A549 (cell line): Measurements from ENCODE around the gene FCAMR. TPM values are rescaled to one million over a fixed set of nuclear protein-coding genes. Genes with fewer than 3 reads are reported as not detected.

Source experiments
- ATAC-seq, 2 experiments: fragments of 200-7000 bp in 1 of 2; fragments of >200 bp in 1 of 2; cut with Nextera tagmentation in 1 of 2; cut with Tn5 transposase in 1 of 2; 3 replicates each; pipeline versions ENCODE4 v1.8.0 to v1.9.1; 2018 to 2020; ENCODE audit warnings: mild to moderate bottlenecking in 1 of 2, moderate library complexity in 1 of 2
- CTCF ChIA-PET: fragments of 300-600 bp; sonication (Branson Sonifier 250); formaldehyde crosslinking; extraction: SDS; loops from one replicate; lab custom pipeline; 2021; ENCODE audit warnings: antibody characterized with exemption, inconsistent platforms; lab: Yijun Ruan, JAX
- POLR2A ChIA-PET: fragments of 350-600 bp; formaldehyde crosslinking; extraction: SDS; loops from one replicate; lab custom pipeline; 2021; ENCODE audit warnings: antibody characterized with exemption, inconsistent platforms; lab: Yijun Ruan, JAX
- DNase-seq, 2 experiments: peaks; one replicate each; pipeline versions ENCODE4 v3.0.0 to v3.0.0-alpha.2; 2011 to 2016; ENCODE audit warnings: low read depth in 1 of 2, low spot score in 1 of 2
- FAIRE-seq: peaks from 2 replicates; lab custom pipeline; 2011; peaks lifted over from hg19 to GRCh38; lab: Jason Lieb, UNC
- H3K27ac ChIP-seq, 2 experiments: fragments of >200 bp; sonication (Bioruptor Twin); formaldehyde crosslinking; 3 replicates each; pipeline ENCODE4 v1.5.1; 2016 to 2017
- H3K4me1 ChIP-seq: fragments of >200 bp; sonication (Bioruptor Twin); formaldehyde crosslinking; 3 replicates; pipeline ENCODE4 v1.6.1; 2016
- H3K4me2 ChIP-seq: fragments of >200 bp; sonication (Bioruptor Twin); formaldehyde crosslinking; 3 replicates; pipeline ENCODE4 v1.6.1; 2016
- H3K4me3 ChIP-seq: fragments of >200 bp; sonication (Bioruptor Twin); formaldehyde crosslinking; 3 replicates; pipeline ENCODE4 v1.5.1; 2016
- H3K9me3 ChIP-seq: fragments of >200 bp; sonication (Bioruptor Twin); formaldehyde crosslinking; 3 replicates; pipeline ENCODE4 v1.6.1; 2016
- CHD2 ChIP-seq: fragments of 150-350 bp; IDR thresholded peaks from 2 replicates; pipeline ENCODE4 v1.6.1; 2014; ENCODE audit warnings: low read length; ENCODE audit not compliant: partially characterized antibody
- CHD4 ChIP-seq: fragments of 200-600 bp; sonication (generic); IDR thresholded peaks from 2 replicates; pipeline ENCODE4 v1.6.1; 2016; ENCODE audit warnings: antibody characterized with exemption, mild to moderate bottlenecking, borderline replicate concordance
- EHF ChIP-seq: fragments of 250-450 bp; sonication (Bioruptor Pico); IDR thresholded peaks from 2 replicates; pipeline ENCODE4 v1.5.0; 2020; ENCODE audit warnings: mild to moderate bottlenecking
- FOSB ChIP-seq: fragments of 250-450 bp; sonication (Bioruptor Pico); IDR thresholded peaks from 2 replicates; pipeline ENCODE4 v1.5.0; 2020; ENCODE audit warnings: mild to moderate bottlenecking, moderate library complexity
- GATA3 ChIP-seq: IDR thresholded peaks from 2 replicates; pipeline ENCODE4 v1.6.1; 2012; ENCODE audit warnings: borderline replicate concordance
- HDAC2 ChIP-seq: fragments of 200-600 bp; sonication (generic); IDR thresholded peaks from 2 replicates; pipeline ENCODE4 v1.6.1; 2016
- HOXA7 ChIP-seq: fragments of 250-450 bp; sonication (Bioruptor Pico); IDR thresholded peaks from 2 replicates; pipeline ENCODE4 v1.5.0; 2020; ENCODE audit warnings: mild to moderate bottlenecking, moderate library complexity
- HOXB5 ChIP-seq: fragments of 250-450 bp; sonication (Bioruptor Pico); IDR thresholded peaks from 2 replicates; pipeline ENCODE4 v1.5.0; 2020; ENCODE audit warnings: mild to moderate bottlenecking, moderate library complexity
- JUN ChIP-seq, 2 experiments: fragments of >200 bp; sonication (Bioruptor Twin); formaldehyde crosslinking; IDR thresholded peaks; 2 replicates in 1 of 2; 3 replicates in 1 of 2; pipeline ENCODE4 v1.6.1; 2016 to 2017
- PHF8 ChIP-seq: fragments of 200-600 bp; sonication (generic); IDR thresholded peaks from 2 replicates; pipeline ENCODE4 v1.6.1; 2016; ENCODE audit warnings: low read depth, mild to moderate bottlenecking, antibody characterized with exemption, moderate library complexity, borderline replicate concordance
- RAD21 ChIP-seq, 2 experiments: fragments of >200 bp in 1 of 2; sonication (Bioruptor Twin) in 1 of 2; formaldehyde crosslinking in 1 of 2; IDR thresholded peaks in 1 of 2; conservative IDR thresholded peaks in 1 of 2; 2 replicates in 1 of 2; 3 replicates in 1 of 2; pipeline ENCODE4 v1.6.1; 2012 to 2018; ENCODE audit warnings: inconsistent platforms in 1 of 2
- RNF2 ChIP-seq: fragments of 200-600 bp; sonication (generic); IDR thresholded peaks from 2 replicates; pipeline ENCODE4 v1.6.1; 2016; ENCODE audit warnings: low read depth, mild to moderate bottlenecking, antibody characterized with exemption, moderate library complexity, borderline replicate concordance
- TP53 ChIP-seq: fragments of 250-450 bp; sonication (Bioruptor Pico); IDR thresholded peaks from 2 replicates; pipeline ENCODE4 v1.5.0; 2021; ENCODE audit warnings: mild to moderate bottlenecking, moderate library complexity
- USF2 ChIP-seq: fragments of 450-650 bp; IDR thresholded peaks from 2 replicates; pipeline ENCODE4 v1.6.1; 2014; ENCODE audit warnings: antibody characterized with exemption
- ZNF302 ChIP-seq: fragments of 250-450 bp; sonication (Bioruptor Pico); IDR thresholded peaks from 2 replicates; pipeline ENCODE4 v1.9.0; 2021; ENCODE audit warnings: inconsistent platforms, mild to moderate bottlenecking, moderate library complexity
- ZSCAN20 ChIP-seq: fragments of 250-450 bp; sonication (Bioruptor Pico); IDR thresholded peaks from 2 replicates; pipeline ENCODE4 v1.8.0; 2022; ENCODE audit warnings: mild to moderate bottlenecking, moderate library complexity
- WGBS: methylation state at CpG from one replicate; pipeline ENCODE4 v1.1.6; 2017; ENCODE audit errors: missing lambda C conversion rate; 5-methylcytosine and 5-hydroxymethylcytosine counted together
- polyA plus RNA-seq, 4 experiments: library from polyadenylated mRNA; depleted of rRNA in 3 of 4; stranded (reverse); fragments of >200 nt; fragmentation: RNase III in 1 of 4; extraction: RNeasy Plus Mini Kit Qiagen cat#74134 plus additional on column Dnase treatment in 1 of 4; gene quantifications; 2 replicates in 3 of 4; 3 replicates in 1 of 4; pipeline ENCODE4 v1.2.3, GENCODE V29; 2011 to 2017
- TF ChIP-seq, protein P1 (sequence below): IDR thresholded peaks from 2 replicates; pipeline ENCODE4 v1.6.1; 2012
- TF ChIP-seq, protein P2 (sequence below): fragments of >200 bp; sonication (Bioruptor Twin); formaldehyde crosslinking; IDR thresholded peaks from 3 replicates; pipeline ENCODE4 v1.5.1; 2016

FCAMR gene
- polyA plus RNA-seq, 2 of the 4 experiments (the other 2 are of a cell fraction) = not detected

DNA sequence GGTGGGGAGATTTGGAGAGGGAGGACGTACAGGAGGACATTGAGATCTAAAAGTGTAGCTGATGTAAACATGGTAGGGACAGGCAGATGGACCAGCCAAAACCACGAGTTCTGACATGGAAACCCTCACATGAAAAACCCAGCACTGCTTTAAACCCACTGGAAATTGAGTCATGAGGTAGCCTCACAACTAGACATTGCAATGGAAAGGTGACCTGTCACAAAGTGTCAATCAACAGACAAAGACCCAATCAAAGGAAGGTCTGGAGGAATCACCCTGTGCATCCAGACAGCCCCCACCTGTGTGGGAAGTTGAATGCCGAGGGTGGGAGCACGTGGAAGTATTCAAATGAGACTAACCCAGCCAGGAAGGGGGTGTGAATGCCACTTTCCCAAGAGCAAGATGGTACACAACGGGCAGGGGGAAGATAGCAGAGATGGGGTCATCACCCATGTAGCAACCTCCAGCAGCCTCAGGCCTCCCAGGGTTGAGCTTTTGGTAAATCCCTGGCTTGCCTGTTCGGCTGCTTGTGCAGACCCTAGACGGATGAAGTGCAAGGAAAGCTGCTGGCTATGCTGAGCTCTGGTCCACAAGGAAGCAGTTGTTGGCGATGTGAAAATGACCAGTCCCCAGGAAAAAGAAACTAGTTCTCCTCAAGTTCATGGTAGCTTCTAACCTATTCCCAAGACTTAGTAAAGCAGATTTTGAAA, 54.1 kb downstream of the FCAMR start (continued):
- TF ChIP-seq USF2 = no peak

DNA sequence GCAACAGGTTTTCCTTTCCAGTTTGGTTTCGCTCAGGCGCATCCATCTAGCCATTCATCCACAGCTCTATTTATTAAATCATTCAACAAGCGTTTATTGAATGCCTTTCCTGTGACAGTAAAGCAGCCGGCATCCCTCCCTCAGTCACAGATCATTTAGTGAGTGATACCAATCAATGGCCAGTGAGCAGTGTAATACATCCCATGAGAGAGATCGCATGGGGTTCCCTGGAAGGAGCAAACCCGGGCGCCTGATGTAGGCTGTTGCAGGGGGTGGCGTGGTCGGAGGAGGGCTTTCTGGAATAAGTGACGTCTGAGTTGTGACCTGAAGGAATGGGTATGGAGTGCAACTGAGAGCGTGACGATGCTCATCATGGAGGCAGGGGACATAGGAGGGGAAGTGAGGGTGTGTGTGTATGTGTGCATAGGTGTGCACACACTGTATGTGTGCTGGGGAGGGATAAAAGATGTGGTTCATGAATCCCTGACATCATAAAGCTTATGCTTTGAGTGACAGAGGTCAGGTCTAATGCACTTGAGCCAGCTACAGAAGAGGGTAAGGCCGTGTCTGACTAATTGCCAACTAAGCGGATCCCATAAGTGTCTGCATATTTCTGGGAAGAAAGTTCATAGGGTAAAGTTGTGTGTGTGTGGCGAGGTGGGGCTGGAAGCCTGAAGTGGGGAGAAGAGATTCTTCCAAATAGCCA, 55.1 kb downstream of the FCAMR start:
- no peak for TF ChIP-seq ZSCAN20 (CRISPR knock-in tag)
- TF ChIP-seq, protein P1, sequence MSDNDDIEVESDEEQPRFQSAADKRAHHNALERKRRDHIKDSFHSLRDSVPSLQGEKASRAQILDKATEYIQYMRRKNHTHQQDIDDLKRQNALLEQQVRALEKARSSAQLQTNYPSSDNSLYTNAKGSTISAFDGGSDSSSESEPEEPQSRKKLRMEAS = no peak
- TF ChIP-seq JUN (IDR thresholded peaks at IDR 0.05) = no peak
- TF ChIP-seq TP53 = no peak
- no peak for TF ChIP-seq CHD2
- no peak for TF ChIP-seq EHF (CRISPR knock-in tag)
- no peak for TF ChIP-seq FOSB (CRISPR knock-in tag)
- no peak for TF ChIP-seq RNF2
- no peak for TF ChIP-seq HDAC2
- TF ChIP-seq, protein P2, sequence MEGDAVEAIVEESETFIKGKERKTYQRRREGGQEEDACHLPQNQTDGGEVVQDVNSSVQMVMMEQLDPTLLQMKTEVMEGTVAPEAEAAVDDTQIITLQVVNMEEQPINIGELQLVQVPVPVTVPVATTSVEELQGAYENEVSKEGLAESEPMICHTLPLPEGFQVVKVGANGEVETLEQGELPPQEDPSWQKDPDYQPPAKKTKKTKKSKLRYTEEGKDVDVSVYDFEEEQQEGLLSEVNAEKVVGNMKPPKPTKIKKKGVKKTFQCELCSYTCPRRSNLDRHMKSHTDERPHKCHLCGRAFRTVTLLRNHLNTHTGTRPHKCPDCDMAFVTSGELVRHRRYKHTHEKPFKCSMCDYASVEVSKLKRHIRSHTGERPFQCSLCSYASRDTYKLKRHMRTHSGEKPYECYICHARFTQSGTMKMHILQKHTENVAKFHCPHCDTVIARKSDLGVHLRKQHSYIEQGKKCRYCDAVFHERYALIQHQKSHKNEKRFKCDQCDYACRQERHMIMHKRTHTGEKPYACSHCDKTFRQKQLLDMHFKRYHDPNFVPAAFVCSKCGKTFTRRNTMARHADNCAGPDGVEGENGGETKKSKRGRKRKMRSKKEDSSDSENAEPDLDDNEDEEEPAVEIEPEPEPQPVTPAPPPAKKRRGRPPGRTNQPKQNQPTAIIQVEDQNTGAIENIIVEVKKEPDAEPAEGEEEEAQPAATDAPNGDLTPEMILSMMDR = no peak
- no peak for TF ChIP-seq RAD21 (conservative IDR thresholded peaks at IDR 0.05 in 1 of 2, IDR thresholded peaks at IDR 0.05 in 1 of 2)
- ChIA-PET CTCF (interaction anchor here (1.9 to 9.4 kb wide), 6 partner anchors 17 to 191 kb away, joined by 4 to 123 read pairs (median 51); no protein-coding TSS in a partner anchor), POLR2A (no interaction called here)
- Histone ChIP-seq H3K4me3 (no peak overlapping the region), H3K27ac (no peak overlapping the region), H3K9me3 (no peaks in the 10 kb centered on the region), H3K4me2 (no peak overlapping the region), H3K4me1 (0 out of 3 replicates have a peak, but pooled peaks cover under 1% of the 10 kb centered on the region)
- DNase-seq (no peak), ATAC-seq (no peak), FAIRE-seq (no peak)
- WGBS = 71% methylated on average over 15 of the region's 15 CpGs

- H3K4me3 ChIP-seq = no peak overlapping the region
- 75% methylated on average over 12 of the region's 12 CpGs for WGBS
- FAIRE-seq = no peak
- no peak for ATAC-seq
- H3K4me2 ChIP-seq = no peak overlapping the region
- no peak overlapping the region for H3K27ac ChIP-seq
- H3K9me3 ChIP-seq = no peaks in the 10 kb centered on the region
- peaks cover 4% of the 10 kb centered on the region; the same call in 1 of the 3 replicates for H3K4me1 ChIP-seq
- DNase-seq = no peak
- ChIA-PET POLR2A (no interaction called here), CTCF (interaction anchor here (0.6 to 9.4 kb wide), 17 partner anchors 17 to 585 kb away, joined by 3 to 123 read pairs (median 13); partner anchors contain the start of genes DYRK3 and IL24)
- TF ChIP-seq ZNF302 = no peak
- TF ChIP-seq HOXB5 (CRISPR knock-in tag) = no peak
- no peak for TF ChIP-seq PHF8
- no peak for TF ChIP-seq USF2
- TF ChIP-seq EHF (CRISPR knock-in tag) = no peak
- no peak for TF ChIP-seq HOXA7 (CRISPR knock-in tag)
- no peak for TF ChIP-seq GATA3
- TF ChIP-seq CHD4 = no peak
Observed at GRCh38 chr1:206913766-206914537, 56.3 kb downstream of the FCAMR start.
